Endothelial cell of umbilical vein (primary cell): Measurements from ENCODE around the gene TBL1Y. TPM values are rescaled to one million over a fixed set of nuclear protein-coding genes. Genes with fewer than 3 reads are reported as not detected.

Experiments used
- BruUV-seq: library from RNA; stranded (reverse); fragments of 400-500 nt; replicated peaks from 2 replicates; lab custom pipeline; 2021; lab: Mats Ljungman, UMichigan
- CTCF ChIA-PET: fragments of 300-600, 350-600 bp; sonication (Branson Sonifier 250); formaldehyde crosslinking; loops from one replicate; lab custom pipeline; 2021; ENCODE audit warnings: antibody characterized with exemption, inconsistent platforms; lab: Charles Lee
- POLR2A ChIA-PET: fragments of 300-600, 350-600 bp; sonication (Branson Sonifier 250); formaldehyde crosslinking; loops from one replicate; lab custom pipeline; 2021; ENCODE audit warnings: antibody characterized with exemption, inconsistent platforms; lab: Charles Lee
- DNase-seq: peaks from one replicate; pipeline ENCODE4 v3.0.0-alpha.2; 2011; ENCODE audit warnings: low read depth, low spot score
- FAIRE-seq: peaks from 2 replicates; lab custom pipeline; 2011; peaks lifted over from hg19 to GRCh38; lab: Jason Lieb, UNC
- H2AFZ ChIP-seq: 2 replicates; pipeline ENCODE4 v1.6.0; 2012; ENCODE audit warnings: low read depth, low read length, control low read depth, inconsistent platforms
- H3K27ac ChIP-seq: 2 replicates; pipeline ENCODE4 v1.5.1; 2011; ENCODE audit warnings: low read depth, mild to moderate bottlenecking, control low read depth, low read length, moderate library complexity; ENCODE audit not compliant: insufficient read depth
- H3K27me3 ChIP-seq, 2 experiments: 2 replicates each; pipeline versions ENCODE4 v1.6.0 to v1.6.1; 2011; ENCODE audit warnings: low read length in 2 of 2, mixed read lengths in 1 of 2; ENCODE audit not compliant: control insufficient read depth in 2 of 2, insufficient read depth in 2 of 2
- H3K36me3 ChIP-seq, 2 experiments: 2 replicates in 1 of 2; 3 replicates in 1 of 2; pipeline ENCODE4 v1.5.1; 2011; ENCODE audit warnings: low read length in 2 of 2, mild to moderate bottlenecking in 1 of 2, moderate library complexity in 1 of 2; ENCODE audit not compliant: control insufficient read depth in 2 of 2, insufficient read depth in 2 of 2; ENCODE audit errors: extremely low read depth in 1 of 2
- H3K4me1 ChIP-seq: 3 replicates; pipeline ENCODE4 v1.5.1; 2011; ENCODE audit warnings: mild to moderate bottlenecking, low read length; ENCODE audit not compliant: control insufficient read depth, insufficient read depth; ENCODE audit errors: extremely low read depth
- H3K4me2 ChIP-seq: 2 replicates; pipeline ENCODE4 v1.6.1; 2011; ENCODE audit warnings: low read length, control low read depth, mixed read lengths; ENCODE audit not compliant: insufficient read depth
- H3K4me3 ChIP-seq, 3 experiments: fragments of 200-600 bp in 1 of 3; sonication (generic), shearing (Covaris generic) in 1 of 3; replicated peaks in 1 of 3; 2 replicates each; pipeline ENCODE4 v1.5.1; 2011 to 2016; ENCODE audit warnings: control low read depth in 3 of 3, low read length in 3 of 3, mild to moderate bottlenecking in 2 of 3, inconsistent platforms in 1 of 3, low read depth in 1 of 3, moderate library complexity in 1 of 3; ENCODE audit not compliant: insufficient read depth in 1 of 3
- H3K79me2 ChIP-seq: 2 replicates; pipeline ENCODE4 v1.6.0; 2012; ENCODE audit warnings: low read length, inconsistent platforms; ENCODE audit not compliant: control insufficient read depth, insufficient read depth
- H3K9ac ChIP-seq: replicated peaks from 2 replicates; pipeline ENCODE3; 2011; ENCODE audit warnings: low read length, control low read depth; ENCODE audit not compliant: insufficient read depth; ENCODE audit errors: extremely low read depth
- H3K9me1 ChIP-seq: replicated peaks from 3 replicates; pipeline ENCODE4 v1.6.0; 2011; ENCODE audit warnings: mild to moderate bottlenecking, low read length; ENCODE audit not compliant: control insufficient read depth, insufficient read depth; ENCODE audit errors: extremely low read depth
- H3K9me3 ChIP-seq: replicated peaks from 2 replicates; pipeline ENCODE4 v1.5.1; 2012; ENCODE audit warnings: low read length, inconsistent platforms; ENCODE audit not compliant: control insufficient read depth, insufficient read depth
- H4K20me1 ChIP-seq: replicated peaks from 2 replicates; pipeline ENCODE3; 2011; ENCODE audit warnings: mild to moderate bottlenecking, low read length; ENCODE audit not compliant: control insufficient read depth, insufficient read depth; ENCODE audit errors: extremely low read depth
- EZH2 ChIP-seq: IDR thresholded peaks from 2 replicates; pipeline ENCODE4 v1.6.1; 2012; ENCODE audit warnings: borderline replicate concordance, low read depth, mild to moderate bottlenecking, moderate library complexity, low read length, inconsistent platforms; ENCODE audit not compliant: severe bottlenecking
- FOS ChIP-seq: IDR thresholded peaks from 2 replicates; pipeline ENCODE4 v1.6.1; 2011; ENCODE audit warnings: mild to moderate bottlenecking, low read length, moderate library complexity, borderline replicate concordance; ENCODE audit not compliant: insufficient read depth
- GATA2 ChIP-seq: IDR thresholded peaks from 2 replicates; pipeline ENCODE4 v1.7.0; 2011; ENCODE audit warnings: low read depth, mild to moderate bottlenecking, moderate library complexity, mixed read lengths, low read length; ENCODE audit not compliant: insufficient read length, insufficient read depth
- JUN ChIP-seq: IDR thresholded peaks from 2 replicates; pipeline ENCODE4 v1.6.1; 2011; ENCODE audit warnings: borderline replicate concordance, low read depth; ENCODE audit not compliant: insufficient read length, insufficient read depth
- MYC ChIP-seq: IDR thresholded peaks from one replicate; pipeline ENCODE4 v1.6.1; 2011; ENCODE audit warnings: mild to moderate bottlenecking, low read depth, low read length
- POLR2A ChIP-seq: IDR thresholded peaks from 2 replicates; pipeline ENCODE4 v1.6.1; 2012; ENCODE audit warnings: low read depth, mild to moderate bottlenecking, control low read depth, low read length
- POLR2AphosphoS5 ChIP-seq: IDR thresholded peaks from 2 replicates; pipeline ENCODE4 v1.6.1; 2012; ENCODE audit warnings: low read depth, mild to moderate bottlenecking, control low read depth, low read length, moderate library complexity; ENCODE audit not compliant: insufficient read depth
- dilution Hi-C: fragments of 300-500 bp; cut with MboI; formaldehyde crosslinking; loops from one replicate; pipeline ENCODE4 v1.15.0; 2019; ENCODE audit warnings: low sequenced_read_pairs; ENCODE audit not compliant: extremely low pct_ligation_motif_present
- intact Hi-C: fragments of 100-400 bp; cut with micrococcal nuclease; formaldehyde crosslinking; loops from one replicate; pipeline ENCODE4 v1.10.0; 2022
- polyA plus RNA-seq, 4 experiments: library from polyadenylated mRNA; depleted of rRNA in 3 of 4; stranded (reverse) in 3 of 4; unstranded in 1 of 4; fragments of >200 nt; gene quantifications; 2 replicates each; pipeline versions ENCODE4 v1.2.1 to v1.2.3, GENCODE V29; 2011 to 2012; ENCODE audit warnings: missing spikeins in 1 of 4
- total RNA-seq: library from RNA; stranded (reverse); gene quantifications from 2 replicates; pipeline ENCODE4 v1.2.3, GENCODE V29; 2021
- TF ChIP-seq, protein P1 (sequence below), 2 donors: IDR thresholded peaks; 1 replicate in 1 of 2; 2 replicates in 1 of 2; pipeline ENCODE4 v1.5.1; 2011; ENCODE audit warnings: low read length in 2 of 2, mild to moderate bottlenecking in 2 of 2, moderate library complexity in 2 of 2, control low read depth in 1 of 2, inconsistent platforms in 1 of 2, low read depth in 1 of 2; ENCODE audit not compliant: insufficient read depth in 1 of 2; ENCODE audit errors: extremely low read depth in 1 of 2
- TF ChIP-seq, protein P2 (sequence below): IDR thresholded peaks from 2 replicates; pipeline ENCODE4 v1.6.1; 2011; ENCODE audit not compliant: insufficient read depth, insufficient read length

Gene TBL1Y
- total and polyA plus RNA-seq, 2 donors (not counting 3 experiments of a cell fraction or from before 2014, with no cell fraction given): not detected

DNA sequence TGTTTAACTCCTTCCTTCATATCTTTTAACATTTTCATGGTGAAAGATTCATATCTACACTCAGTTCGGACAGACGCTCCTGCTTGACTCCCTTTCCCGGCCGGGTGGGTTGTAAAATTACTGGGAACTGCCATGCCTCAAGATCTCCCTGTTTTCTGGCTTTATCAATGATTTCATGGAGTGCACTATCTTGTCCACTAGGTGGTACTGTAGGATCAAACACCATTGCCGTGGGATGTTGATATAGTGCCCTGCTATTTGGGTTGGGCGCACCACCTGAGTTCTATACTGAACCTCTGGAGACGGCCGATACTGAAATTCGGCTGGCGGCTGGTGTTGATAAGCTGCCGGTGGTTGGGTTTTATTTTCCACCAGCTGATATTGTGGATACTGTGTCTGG lies 54.2 kb downstream of the TBL1Y start:
- no peak overlapping the region for H3K4me2 ChIP-seq
- FAIRE-seq (peak; percentile 87), DNase-seq (peak; percentile 8)
- H2AFZ ChIP-seq: no peak overlapping the region
- H3K9me3 ChIP-seq: no peaks in the 10 kb centered on the region
- H3K9ac ChIP-seq: no peak overlapping the region
- no peak overlapping the region for H3K4me3 ChIP-seq
- no peaks in the 10 kb centered on the region for H3K9me1 ChIP-seq
- no TSS peak for BruUV-seq
- H3K79me2 ChIP-seq: no peaks in the 10 kb centered on the region
- no peaks in the 10 kb centered on the region for H4K20me1 ChIP-seq
- H3K4me1 ChIP-seq: no peaks in the 10 kb centered on the region
- no peaks in the 10 kb centered on the region for H3K27me3 ChIP-seq
- H3K36me3 ChIP-seq: no peaks in the 10 kb centered on the region
- no peak overlapping the region for H3K27ac ChIP-seq
- dilution Hi-C loops (no loop called here), intact Hi-C loops (loop anchor here (1.0 to 10.0 kb wide), 2 partner anchors 121 to 850 kb away; no protein-coding TSS in a partner anchor)
- ChIA-PET POLR2A (no interaction called here), CTCF (no interaction called here)
- TF ChIP-seq POLR2AphosphoS5: no peak
- TF ChIP-seq, protein P1, sequence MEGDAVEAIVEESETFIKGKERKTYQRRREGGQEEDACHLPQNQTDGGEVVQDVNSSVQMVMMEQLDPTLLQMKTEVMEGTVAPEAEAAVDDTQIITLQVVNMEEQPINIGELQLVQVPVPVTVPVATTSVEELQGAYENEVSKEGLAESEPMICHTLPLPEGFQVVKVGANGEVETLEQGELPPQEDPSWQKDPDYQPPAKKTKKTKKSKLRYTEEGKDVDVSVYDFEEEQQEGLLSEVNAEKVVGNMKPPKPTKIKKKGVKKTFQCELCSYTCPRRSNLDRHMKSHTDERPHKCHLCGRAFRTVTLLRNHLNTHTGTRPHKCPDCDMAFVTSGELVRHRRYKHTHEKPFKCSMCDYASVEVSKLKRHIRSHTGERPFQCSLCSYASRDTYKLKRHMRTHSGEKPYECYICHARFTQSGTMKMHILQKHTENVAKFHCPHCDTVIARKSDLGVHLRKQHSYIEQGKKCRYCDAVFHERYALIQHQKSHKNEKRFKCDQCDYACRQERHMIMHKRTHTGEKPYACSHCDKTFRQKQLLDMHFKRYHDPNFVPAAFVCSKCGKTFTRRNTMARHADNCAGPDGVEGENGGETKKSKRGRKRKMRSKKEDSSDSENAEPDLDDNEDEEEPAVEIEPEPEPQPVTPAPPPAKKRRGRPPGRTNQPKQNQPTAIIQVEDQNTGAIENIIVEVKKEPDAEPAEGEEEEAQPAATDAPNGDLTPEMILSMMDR (IDR thresholded peaks at IDR 0.05; ENCODE audit: extremely low read depth in 1 of 2, insufficient read depth in 1 of 2, low read depth in 1 of 2, low read length in 2 of 2): peak; percentile 25 to 27

DNA sequence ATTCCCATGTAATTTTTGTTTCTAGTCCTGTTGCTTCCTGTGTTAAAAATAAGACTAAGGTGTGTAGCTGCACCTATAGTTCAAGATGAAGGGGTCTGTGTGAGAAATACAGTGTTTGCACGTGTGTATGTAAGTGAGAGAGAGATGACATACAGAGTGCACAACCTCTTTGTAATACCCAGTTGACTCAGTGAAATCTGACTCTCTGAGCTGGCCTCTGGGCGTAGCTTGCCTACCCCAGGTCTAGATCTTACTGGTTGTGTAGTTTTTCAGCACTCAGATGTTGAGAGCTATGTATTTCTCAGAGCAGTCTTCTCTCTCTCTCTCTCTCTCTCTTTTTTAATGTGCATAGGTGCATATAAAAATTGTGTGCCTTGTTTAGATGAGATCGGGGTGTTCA lies 56.0 kb downstream of the TBL1Y start:
- DNase-seq (no peak), FAIRE-seq (no peak)
- Histone ChIP-seq H3K9me1 (no peaks in the 10 kb centered on the region), H3K4me3 (no peak overlapping the region), H3K4me1 (no peaks in the 10 kb centered on the region), H3K9me3 (no peaks in the 10 kb centered on the region), H4K20me1 (no peaks in the 10 kb centered on the region), H2AFZ (no peak overlapping the region), H3K79me2 (no peaks in the 10 kb centered on the region), H3K27me3 (no peaks in the 10 kb centered on the region), H3K27ac (no peak overlapping the region), H3K9ac (no peak overlapping the region), H3K36me3 (no peaks in the 10 kb centered on the region), H3K4me2 (no peak overlapping the region)
- intact Hi-C loops (loop anchor here (10.0 kb wide), 1 partner anchor 848 kb away; no protein-coding TSS in a partner anchor), dilution Hi-C loops (no loop called here)
- ChIA-PET POLR2A (no interaction called here), CTCF (no interaction called here)
- BruUV-seq: no TSS peak
- TF ChIP-seq GATA2: no peak
- TF ChIP-seq POLR2A: no peak
- TF ChIP-seq, protein P2, sequence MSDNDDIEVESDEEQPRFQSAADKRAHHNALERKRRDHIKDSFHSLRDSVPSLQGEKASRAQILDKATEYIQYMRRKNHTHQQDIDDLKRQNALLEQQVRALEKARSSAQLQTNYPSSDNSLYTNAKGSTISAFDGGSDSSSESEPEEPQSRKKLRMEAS: no peak
- no peak for TF ChIP-seq EZH2
- TF ChIP-seq MYC: no peak
- TF ChIP-seq, protein P1 (IDR thresholded peaks at IDR 0.05; ENCODE audit: extremely low read depth in 1 of 2, insufficient read depth in 1 of 2, low read depth in 1 of 2, low read length in 2 of 2): no peak
- no peak for TF ChIP-seq POLR2AphosphoS5
- no peak for TF ChIP-seq JUN
- TF ChIP-seq FOS: no peak
